ENCODE measurements around the gene STAG2. TPM values are rescaled to one million over a fixed set of nuclear protein-coding genes. Genes with fewer than 3 reads are reported as not detected.

STAG2 gene
- total and polyA plus RNA-seq, 8 donors, result 11.1 to 175 (median 26.1) TPM

DNA sequence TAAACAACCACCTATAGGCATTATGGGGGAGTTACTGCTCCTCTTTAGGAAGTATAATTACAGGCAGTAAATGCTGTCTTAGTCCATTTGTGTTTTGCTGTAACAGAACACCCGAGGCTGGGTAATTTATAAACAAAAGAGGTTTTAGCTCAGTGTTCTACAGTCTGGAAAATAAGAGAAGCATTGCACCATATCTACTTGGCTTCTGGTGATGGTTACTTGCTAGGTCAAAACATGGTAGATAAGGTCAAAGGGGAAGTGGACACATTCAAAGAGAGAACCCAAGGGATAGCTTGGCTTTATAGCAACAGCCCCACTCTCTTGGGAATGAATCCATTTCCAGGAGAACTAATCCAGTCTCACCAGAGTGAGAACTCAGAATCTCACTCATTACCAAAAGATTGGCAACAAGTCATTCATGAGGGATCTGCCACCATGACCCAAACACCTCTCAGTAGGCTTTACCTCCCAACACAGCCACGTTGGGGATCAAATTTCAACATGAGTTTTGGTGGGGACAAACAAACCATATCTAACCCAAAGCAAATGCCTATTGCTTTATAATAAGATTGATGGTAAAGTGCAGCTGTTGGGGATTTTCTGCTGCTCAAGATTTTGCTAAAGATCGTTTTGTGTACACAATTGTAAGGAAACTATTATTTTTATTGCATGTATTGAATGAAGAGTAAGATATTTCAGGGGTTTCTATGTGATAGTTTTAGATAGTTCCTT lies 32.6 kb downstream of the STAG2 start:
- intact Hi-C loops (cut with DNase I; ENCODE audit: low total_unique reads), result no loop called here
- no peak overlapping the region for H3K4me3 ChIP-seq
- TF ChIP-seq POLR2A (IDR thresholded peaks at IDR 0.05) (no peak), POLR2AphosphoS5 (IDR thresholded peaks at IDR 0.05) (no peak), EP300 (IDR thresholded peaks at IDR 0.05) (no peak)
- TF ChIP-seq, protein P1, sequence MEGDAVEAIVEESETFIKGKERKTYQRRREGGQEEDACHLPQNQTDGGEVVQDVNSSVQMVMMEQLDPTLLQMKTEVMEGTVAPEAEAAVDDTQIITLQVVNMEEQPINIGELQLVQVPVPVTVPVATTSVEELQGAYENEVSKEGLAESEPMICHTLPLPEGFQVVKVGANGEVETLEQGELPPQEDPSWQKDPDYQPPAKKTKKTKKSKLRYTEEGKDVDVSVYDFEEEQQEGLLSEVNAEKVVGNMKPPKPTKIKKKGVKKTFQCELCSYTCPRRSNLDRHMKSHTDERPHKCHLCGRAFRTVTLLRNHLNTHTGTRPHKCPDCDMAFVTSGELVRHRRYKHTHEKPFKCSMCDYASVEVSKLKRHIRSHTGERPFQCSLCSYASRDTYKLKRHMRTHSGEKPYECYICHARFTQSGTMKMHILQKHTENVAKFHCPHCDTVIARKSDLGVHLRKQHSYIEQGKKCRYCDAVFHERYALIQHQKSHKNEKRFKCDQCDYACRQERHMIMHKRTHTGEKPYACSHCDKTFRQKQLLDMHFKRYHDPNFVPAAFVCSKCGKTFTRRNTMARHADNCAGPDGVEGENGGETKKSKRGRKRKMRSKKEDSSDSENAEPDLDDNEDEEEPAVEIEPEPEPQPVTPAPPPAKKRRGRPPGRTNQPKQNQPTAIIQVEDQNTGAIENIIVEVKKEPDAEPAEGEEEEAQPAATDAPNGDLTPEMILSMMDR (IDR thresholded peaks at IDR 0.05), result no peak
- H3K4me1 ChIP-seq, result peaks cover 0 to 34% (median 10%) of the 10 kb centered on the region in 4 donors
- 9 to 33% (median 22%) methylated on average over 3 of the region's 3 CpGs for WGBS, 5 donors
- DNase-seq, result no peak
- H3K9me3 ChIP-seq, result no peaks in the 10 kb centered on the region
- no peaks in the 10 kb centered on the region for H3K36me3 ChIP-seq
- H3K27ac ChIP-seq, result no peak overlapping the region
- no peaks in the 10 kb centered on the region for H3K27me3 ChIP-seq

DNA sequence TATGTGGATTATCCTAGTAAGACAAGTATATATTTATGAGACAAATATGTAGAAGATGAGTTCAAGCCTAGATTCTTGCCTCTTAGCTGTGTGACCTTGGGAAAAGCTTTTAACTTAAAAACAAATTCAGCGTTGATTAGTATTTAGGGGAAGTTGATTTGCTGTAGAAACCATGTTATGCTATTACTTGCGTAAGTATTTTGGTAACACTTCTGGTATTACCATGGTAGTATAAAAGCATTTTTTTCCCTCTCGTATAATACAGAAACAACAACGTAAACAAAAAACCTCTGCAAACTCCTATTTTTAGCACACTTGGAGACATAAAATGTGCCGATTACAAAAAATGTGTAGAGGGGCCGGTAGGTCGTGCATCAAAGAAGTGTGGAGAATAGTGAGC lies 33.2 kb downstream of the STAG2 start:
- Histone ChIP-seq H3K9me3 (no peaks in the 10 kb centered on the region), H3K36me3 (no peaks in the 10 kb centered on the region), H3K27ac (no peak overlapping the region), H3K4me3 (no peak overlapping the region), H3K27me3 (no peaks in the 10 kb centered on the region), H3K4me1 (peaks cover 0 to 34% (median 10%) of the 10 kb centered on the region in 4 donors)
- no peak for DNase-seq
- intact Hi-C loops (cut with DNase I; ENCODE audit: low total_unique reads), result no loop called here
- 53 to 82% (median 73%) methylated on average over 7 of the region's 7 CpGs for whole genome bisulfite sequencing, 5 donors
- TF ChIP-seq POLR2A (IDR thresholded peaks at IDR 0.05) (no peak), EP300 (IDR thresholded peaks at IDR 0.05) (no peak), POLR2AphosphoS5 (IDR thresholded peaks at IDR 0.05) (no peak)
- TF ChIP-seq, protein P1 (IDR thresholded peaks at IDR 0.05), result no peak

DNA sequence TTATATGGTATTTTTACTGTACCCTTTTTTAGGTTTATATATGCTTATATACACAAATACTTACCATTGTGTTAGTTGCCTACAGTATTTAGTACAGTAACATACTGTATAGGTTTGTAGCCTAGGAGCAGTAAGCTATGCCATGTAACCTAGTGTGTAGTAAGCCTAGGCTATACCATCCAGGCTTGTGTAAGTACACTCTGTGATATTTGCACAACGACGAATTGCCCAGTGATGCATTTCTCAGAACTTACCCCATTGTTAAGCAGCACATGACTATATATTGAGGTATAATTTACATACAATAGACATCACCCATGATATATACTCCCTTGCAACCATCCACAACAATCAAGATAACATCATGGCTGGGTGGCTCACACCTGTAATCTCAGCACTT lies 40.1 kb downstream of the STAG2 start:
- Histone ChIP-seq H3K4me1 (peaks cover 0 to 5% (median 0%) of the 10 kb centered on the region in 4 donors), H3K9me3 (no peaks in the 10 kb centered on the region), H3K4me3 (no peak overlapping the region), H3K27me3 (no peaks in the 10 kb centered on the region), H3K27ac (no peak overlapping the region), H3K36me3 (no peaks in the 10 kb centered on the region)
- no peak for DNase-seq
- TF ChIP-seq POLR2A (IDR thresholded peaks at IDR 0.05) (no peak), EP300 (IDR thresholded peaks at IDR 0.05) (no peak), POLR2AphosphoS5 (IDR thresholded peaks at IDR 0.05) (no peak)
- TF ChIP-seq, protein P1 (IDR thresholded peaks at IDR 0.05), result no peak
- WGBS, 5 donors, result 63 to 84% (median 73%) methylated on average over 2 of the region's 2 CpGs
- intact Hi-C loops (cut with DNase I; ENCODE audit: low total_unique reads), result no loop called here

DNA sequence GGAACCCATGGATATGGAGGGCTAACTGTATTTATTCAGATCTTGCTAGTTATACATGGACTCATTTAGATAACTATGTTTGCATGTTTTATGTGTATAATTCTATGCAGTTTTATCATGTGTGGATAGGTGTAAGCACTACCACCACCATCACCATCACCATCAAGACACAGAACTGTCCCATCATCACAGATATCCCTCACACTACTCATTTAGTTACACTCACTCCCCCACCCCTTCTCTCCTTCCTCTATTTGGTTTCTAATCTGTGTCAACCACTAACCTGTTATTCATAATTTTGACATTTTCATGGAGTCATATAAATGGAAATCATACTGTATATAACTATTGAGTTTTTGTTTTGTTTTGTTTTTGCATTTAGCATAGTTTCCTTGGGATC lies 43.7 kb downstream of the STAG2 start:
- intact Hi-C loops (cut with DNase I; ENCODE audit: low total_unique reads), result no loop called here
- no peak overlapping the region for H3K27ac ChIP-seq
- no peak overlapping the region for H3K4me3 ChIP-seq
- no peaks in the 10 kb centered on the region for H3K36me3 ChIP-seq
- H3K9me3 ChIP-seq, result no peaks in the 10 kb centered on the region
- DNase-seq, result no peak
- no peak for TF ChIP-seq POLR2AphosphoS5 (IDR thresholded peaks at IDR 0.05)
- TF ChIP-seq POLR2A (IDR thresholded peaks at IDR 0.05), result no peak
- TF ChIP-seq EP300 (IDR thresholded peaks at IDR 0.05), result no peak
- TF ChIP-seq, protein P1 (IDR thresholded peaks at IDR 0.05), result no peak
- H3K4me1 ChIP-seq, result peaks cover 0 to 5% (median 0%) of the 10 kb centered on the region in 4 donors
- H3K27me3 ChIP-seq, result no peaks in the 10 kb centered on the region

All from stomach (tissue), 9 donors.